Left cardiac atrium (tissue), 4 donors: ENCODE data around the gene SELENOK. TPM values are rescaled to one million over a fixed set of nuclear protein-coding genes. Genes with fewer than 3 reads are reported as not detected.
A peak's percentile ranks its signal among the peaks of the same experiment; 100 is the strongest.

Experiments used
- ATAC-seq, 2 donors: fragments of 200-7000 bp; cut with Tn5 transposase; one replicate each; pipeline ENCODE4 v1.9.1; 2020; ENCODE audit warnings: mild to moderate bottlenecking in 2 of 2, moderate library complexity in 2 of 2
- DNase-seq: peaks from one replicate; pipeline ENCODE4 v3.0.0-alpha.2; 2020
- intact Hi-C, 2 donors: fragments of 100-400 bp; cut with DNase I; formaldehyde crosslinking; loops; one replicate each; pipeline versions ENCODE4 v1.14.1 to v1.15.1; 2022 to 2023
- total RNA-seq, 2 donors: library from RNA; stranded (reverse); fragmentation: NEBNext Ultra II Directional; extraction: Animal tissue kit (Norgen Biotek cat#: 25700); gene quantifications; one replicate each; pipeline ENCODE4 v1.2.1, GENCODE V29; 2021
- donor health status: DM: no; HTN: yes; CAD: no.
- donor health status: DM: no; HTN: yes; CAD: no; lungs with severe emphysema.
- donor health status: DM: yes; HTN: yes; CAD: no.
- donor health status: Dilated cardiomyopathy.

Gene SELENOK
- total RNA-seq, 2 donors from 2014 or later: 69.1 to 99.9 TPM

DNA sequence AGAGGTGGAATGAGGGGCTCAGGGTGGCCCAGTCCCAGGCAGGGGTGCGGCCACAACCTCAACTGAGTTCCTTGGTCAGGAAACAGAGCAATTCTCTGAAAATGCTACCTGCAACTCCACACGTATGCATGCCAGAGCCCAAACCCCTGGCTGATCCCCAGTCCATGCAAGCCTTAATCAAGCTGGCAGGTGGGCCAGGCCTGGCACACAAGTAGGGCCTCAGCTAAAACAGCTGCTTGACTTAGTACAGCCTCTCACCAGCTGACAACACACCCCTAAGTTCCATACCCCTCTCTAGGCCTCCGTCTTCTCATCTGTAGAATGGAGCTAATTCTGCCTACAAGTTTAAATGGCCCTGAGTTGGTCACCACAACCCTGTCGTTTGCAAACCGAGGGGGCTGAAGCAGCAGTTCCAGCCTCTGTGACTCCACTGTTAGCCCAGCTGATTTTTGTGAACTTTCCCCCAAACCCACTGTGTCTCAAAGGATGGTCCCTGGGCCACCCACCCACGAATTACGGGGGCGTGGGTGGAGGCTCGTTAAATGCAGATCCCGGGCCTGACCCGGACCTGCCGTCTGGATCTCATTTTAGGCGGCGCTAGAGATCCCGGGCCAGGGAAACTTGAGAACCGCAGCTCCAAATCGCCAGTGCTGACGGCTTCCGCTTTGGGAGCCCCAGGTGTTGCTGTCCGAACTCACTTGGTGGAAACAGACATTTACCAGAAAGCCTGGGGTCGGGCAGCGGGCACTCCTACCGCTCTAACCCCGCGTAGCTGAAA lies 46.4 kb downstream of the SELENOK start:
- ATAC-seq (peak; percentile 60 to 73), DNase-seq (peak; percentile 61)
- intact Hi-C loops: no loop called here

DNA sequence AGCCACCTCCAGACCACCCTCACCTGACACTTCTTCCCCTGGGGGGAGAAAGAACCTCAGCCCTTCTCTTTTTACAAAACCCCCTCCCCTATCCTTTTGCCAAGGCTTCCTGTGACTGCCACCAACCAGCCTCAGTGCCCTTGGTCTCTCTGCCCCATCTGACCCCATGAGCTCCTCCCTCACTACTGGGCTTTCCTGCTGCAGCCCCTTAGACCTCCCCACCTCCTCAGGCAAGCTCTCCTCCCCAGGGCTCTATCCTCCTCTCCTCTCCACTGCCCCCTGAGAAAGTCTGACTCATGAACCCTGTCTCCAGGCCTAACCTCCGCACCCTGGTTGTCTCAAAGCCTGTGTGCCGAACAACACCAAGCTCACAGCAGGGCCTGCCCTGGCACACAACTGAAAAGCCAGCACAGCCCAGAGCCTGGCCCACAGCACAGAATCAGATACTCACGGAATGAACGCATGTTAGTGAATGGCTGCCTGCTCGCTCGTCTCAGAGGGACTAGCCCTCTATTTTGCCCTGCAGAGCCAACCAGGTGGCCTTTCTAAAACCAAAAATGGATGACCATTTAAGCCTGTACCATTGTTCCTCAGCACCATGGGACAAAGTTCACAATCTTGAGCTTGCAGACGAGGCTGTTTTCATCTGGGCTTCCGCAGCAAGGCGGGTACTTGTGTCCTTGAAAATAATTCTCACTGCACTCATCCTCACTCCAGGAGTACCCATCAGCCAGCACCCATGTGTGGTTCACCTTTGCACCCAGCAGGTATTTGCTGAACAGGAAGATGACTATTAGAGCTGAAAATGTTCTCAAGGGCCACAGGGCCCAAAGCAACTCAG lies 47.2 kb downstream of the SELENOK start:
- intact Hi-C loops: no loop called here
- ATAC-seq (no peak), DNase-seq (no peak)

- intact Hi-C loops: no loop called here
- ATAC-seq (no peak), DNase-seq (no peak)
These were observed 48.2 kb downstream of the SELENOK start for GRCh38 chr3:53843195-53844177.

DNA sequence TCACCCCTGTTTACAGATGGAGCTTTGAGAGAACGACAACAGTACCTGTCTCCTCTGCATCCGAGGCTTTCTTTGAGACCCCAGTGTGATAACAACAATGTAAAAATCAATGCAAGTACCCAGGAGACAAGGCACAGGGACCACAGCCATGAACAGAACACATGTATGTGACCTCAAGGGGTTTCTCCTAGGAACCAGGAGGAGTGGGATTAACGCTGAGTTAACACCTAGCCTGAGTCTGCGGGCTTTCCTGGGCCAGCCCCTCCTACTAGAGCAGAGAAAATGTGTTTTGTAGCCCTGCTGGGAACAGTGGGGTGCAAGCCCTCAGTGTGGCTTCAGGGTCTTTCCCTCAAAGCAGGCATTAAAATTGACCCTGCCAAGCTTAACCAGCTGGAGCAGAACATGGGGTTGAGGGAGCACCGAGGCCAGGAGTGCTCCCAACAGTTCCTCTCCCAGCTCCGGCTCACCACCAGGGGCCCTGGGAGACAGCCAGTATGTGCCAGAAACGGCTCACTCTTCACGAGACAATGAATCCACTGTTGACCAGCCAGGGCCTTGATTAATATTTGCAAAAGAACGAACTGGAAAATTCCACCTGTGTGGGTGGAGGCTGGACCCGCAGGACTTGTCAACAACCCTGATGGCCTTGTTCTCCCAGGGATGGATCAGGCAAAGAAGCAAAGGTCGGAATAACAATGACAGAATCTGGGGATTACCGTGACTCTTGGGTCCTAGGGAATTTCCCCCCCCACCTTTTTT lies 49.0 kb downstream of the SELENOK start:
- ATAC-seq (peak in 1 of 2 donors; percentile 41), DNase-seq (no peak)
- intact Hi-C loops: no loop called here

DNA sequence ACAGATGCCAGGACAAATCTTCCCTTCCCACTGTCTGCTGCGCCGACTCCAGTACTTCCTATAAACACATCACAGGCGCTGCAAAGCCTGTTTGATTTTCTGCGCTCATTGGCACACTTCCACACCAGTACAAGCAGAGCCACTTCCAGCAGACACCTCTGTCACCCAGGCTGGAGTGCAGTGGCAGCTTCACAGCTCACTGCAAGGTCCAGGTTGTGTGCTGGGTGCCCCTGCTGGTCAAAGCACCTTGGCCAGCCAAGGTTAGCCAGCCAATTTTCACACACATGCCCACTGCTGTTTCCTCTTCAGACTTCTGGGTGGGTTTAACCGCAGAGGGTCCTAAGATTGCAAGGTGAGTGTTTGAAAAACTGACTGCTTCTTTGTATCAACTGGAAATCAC lies 50.4 kb downstream of the SELENOK start:
- ATAC-seq (no peak), DNase-seq (no peak)
- intact Hi-C loops: no loop called here

DNA sequence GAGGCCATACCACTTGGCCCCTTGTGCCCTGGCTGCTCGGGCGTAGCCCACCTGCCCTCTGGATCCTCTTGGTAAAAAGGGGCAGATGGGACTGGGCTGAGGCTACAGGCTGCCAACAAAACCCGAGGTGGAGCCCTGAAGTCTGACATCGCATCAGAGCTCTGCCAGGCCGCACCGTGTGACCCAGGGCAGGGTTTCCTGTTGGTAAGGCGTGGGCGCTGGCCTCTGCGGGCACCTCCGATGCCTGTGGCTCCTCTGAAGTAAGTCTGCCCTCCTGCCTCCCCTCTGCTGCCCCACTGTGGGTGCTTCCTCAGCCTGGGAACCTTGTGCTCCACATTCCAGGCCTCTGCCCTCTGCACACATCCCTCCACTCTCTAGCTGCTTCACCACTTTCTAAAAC lies 54.3 kb downstream of the SELENOK start:
- no peak for DNase-seq
- ATAC-seq: no peak
- intact Hi-C loops: no loop called here

- DNase-seq: no peak
- ATAC-seq: no peak
- intact Hi-C loops: no loop called here
These were observed 55.4 kb downstream of the SELENOK start for GRCh38 chr3:53836084-53836872.

GRCh38 chr3:53835257-53835656 lies 56.4 kb downstream of the SELENOK start:
- intact Hi-C loops: no loop called here
- ATAC-seq: no peak
- no peak for DNase-seq

DNA sequence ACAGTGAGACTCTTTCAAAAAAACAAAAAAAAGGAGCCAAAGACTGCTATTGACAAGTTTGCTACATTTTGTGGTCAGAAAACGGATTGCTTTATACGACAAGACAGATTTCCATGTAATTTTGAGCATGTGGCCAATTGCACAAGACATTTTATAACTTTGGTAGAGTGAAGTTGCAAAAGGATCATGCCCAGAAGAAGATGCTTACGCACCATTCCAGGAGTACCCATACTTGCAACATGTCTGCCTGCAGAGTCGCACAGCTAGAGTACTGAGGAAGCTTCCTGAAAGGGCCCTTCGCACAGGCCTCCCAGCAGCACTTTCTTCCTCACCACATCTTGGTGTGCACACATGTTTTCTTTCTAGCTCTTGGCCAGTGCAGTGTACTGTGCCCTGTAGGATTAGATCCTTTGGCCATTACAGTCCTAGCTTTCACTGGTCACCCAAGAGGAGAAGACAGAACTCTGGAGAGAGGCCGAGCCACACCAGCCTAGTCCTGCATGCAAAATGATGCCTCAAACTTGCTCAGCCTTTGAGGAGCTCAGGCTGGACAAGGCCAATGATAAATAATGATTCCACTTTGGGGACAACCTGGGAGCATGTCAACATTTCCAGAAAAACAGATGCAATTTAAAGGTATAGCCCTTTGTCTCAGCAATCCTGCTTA lies 57.1 kb downstream of the SELENOK start:
- DNase-seq: no peak
- ATAC-seq: peak in 1 of 2 donors; percentile 67
- intact Hi-C loops: no loop called here

Other genes with a start within 250 kb of the SELENOK start
- gene CHDH, start 45.4 kb downstream of the SELENOK start, total RNA-seq: 1 to 10 TPM; 5.0 to 6.6 TPM
- gene IL17RB, start 45.3 kb downstream of the SELENOK start, total RNA-seq: 1 to 10 TPM; 1.6 to 2.6 TPM
- 10 to 100 TPM; 28.4 to 30.8 TPM for gene ACTR8, start 9.7 kb downstream of the SELENOK start, total RNA-seq
- gene CACNA2D3, start 230.7 kb upstream of the SELENOK start, total RNA-seq: 10 to 100 TPM; 17.3 to 24.2 TPM